Cardiac muscle cell (in vitro differentiated cells and primary cell): Measurements from ENCODE around the gene BOLA2B. TPM values are rescaled to one million over a fixed set of nuclear protein-coding genes. Genes with fewer than 3 reads are reported as not detected.

Experiments used
- DNase-seq, 2 donors: peaks; one replicate each; pipeline versions ENCODE4 v3.0.0 to v3.0.0-alpha.2; 2010 to 2017; ENCODE audit warnings: low read depth in 1 of 2, low spot score in 1 of 2
- H3K27ac ChIP-seq: fragments of 200-600 bp; sonication (generic); 2 replicates; pipeline ENCODE4 v1.5.1; 2016
- H3K27me3 ChIP-seq: fragments of 200-600 bp; sonication (generic); 2 replicates; pipeline ENCODE4 v1.6.0; 2016; ENCODE audit warnings: control low read depth
- H3K36me3 ChIP-seq: fragments of 200-600 bp; sonication (generic); 2 replicates; pipeline ENCODE4 v1.5.1; 2016; ENCODE audit warnings: control low read depth
- H3K4me1 ChIP-seq: fragments of 200-600 bp; sonication (generic); 2 replicates; pipeline ENCODE4 v1.8.1; 2017; ENCODE audit warnings: low read depth, mild to moderate bottlenecking, mixed run types
- H3K4me3 ChIP-seq: fragments of 200-600 bp; sonication (generic); 2 replicates; pipeline ENCODE4 v1.5.1; 2016; ENCODE audit warnings: mild to moderate bottlenecking
- H3K9me3 ChIP-seq: fragments of 200-600 bp; sonication (generic); 2 replicates; pipeline ENCODE4 v1.5.1; 2017; ENCODE audit warnings: low read depth, mild to moderate bottlenecking, control low read depth
- polyA plus RNA-seq: library from polyadenylated mRNA; unstranded; fragments of >200 nt; fragmentation: Nextera tagmentation; extraction: Ambion mirVana; gene quantifications from 2 replicates; pipeline ENCODE4 v1.2.1, GENCODE V29; 2016
- total RNA-seq: library from RNA; depleted of rRNA; stranded (reverse); fragments of >200 nt; gene quantifications from 2 replicates; pipeline ENCODE4 v1.2.3, GENCODE V29; 2016
- TF ChIP-seq, protein P1 (sequence below): IDR thresholded peaks from 2 replicates; pipeline ENCODE4 v1.5.1; 2012; ENCODE audit warnings: low read depth, mild to moderate bottlenecking, low read length

Gene BOLA2B
- total and polyA plus RNA-seq, 2 experiments from 2014 or later, result 146 to 254 TPM

DNA sequence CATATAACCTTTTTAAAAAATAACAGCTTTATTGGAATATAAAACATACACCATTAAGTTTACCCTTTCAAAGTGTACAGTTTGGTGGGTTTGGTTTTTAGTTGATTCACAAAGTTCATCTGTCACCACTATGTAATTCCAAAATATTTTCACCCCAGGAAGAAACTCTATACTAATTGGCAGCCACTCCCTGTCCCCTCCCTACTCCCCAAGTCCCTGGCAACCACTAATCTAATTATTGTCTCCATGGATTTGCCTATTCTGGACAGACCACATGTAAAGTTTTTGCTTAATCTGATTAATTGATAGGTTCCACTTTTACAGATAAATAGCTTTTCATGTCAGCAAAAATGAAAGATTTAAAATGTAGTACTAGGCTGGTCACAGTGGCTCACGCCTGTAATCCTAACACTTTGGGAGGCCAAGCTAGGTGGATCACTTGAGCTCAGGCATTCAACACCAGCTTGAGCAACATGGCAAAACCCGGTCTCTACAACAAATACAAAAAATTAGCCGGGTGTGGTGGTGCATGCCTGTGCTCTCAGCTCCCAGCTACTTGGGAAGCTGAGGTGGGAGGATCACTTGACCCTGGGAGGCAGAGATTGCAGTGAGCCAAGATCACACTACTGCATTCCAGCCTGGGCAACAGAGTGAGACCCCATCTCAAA, 45.5 kb downstream of the BOLA2B start:
- no peaks in the 10 kb centered on the region for H3K36me3 ChIP-seq
- H3K27ac ChIP-seq, result no peak overlapping the region
- H3K4me3 ChIP-seq, result no peak overlapping the region
- H3K4me1 ChIP-seq, result no peaks in the 10 kb centered on the region
- TF ChIP-seq, protein P1, sequence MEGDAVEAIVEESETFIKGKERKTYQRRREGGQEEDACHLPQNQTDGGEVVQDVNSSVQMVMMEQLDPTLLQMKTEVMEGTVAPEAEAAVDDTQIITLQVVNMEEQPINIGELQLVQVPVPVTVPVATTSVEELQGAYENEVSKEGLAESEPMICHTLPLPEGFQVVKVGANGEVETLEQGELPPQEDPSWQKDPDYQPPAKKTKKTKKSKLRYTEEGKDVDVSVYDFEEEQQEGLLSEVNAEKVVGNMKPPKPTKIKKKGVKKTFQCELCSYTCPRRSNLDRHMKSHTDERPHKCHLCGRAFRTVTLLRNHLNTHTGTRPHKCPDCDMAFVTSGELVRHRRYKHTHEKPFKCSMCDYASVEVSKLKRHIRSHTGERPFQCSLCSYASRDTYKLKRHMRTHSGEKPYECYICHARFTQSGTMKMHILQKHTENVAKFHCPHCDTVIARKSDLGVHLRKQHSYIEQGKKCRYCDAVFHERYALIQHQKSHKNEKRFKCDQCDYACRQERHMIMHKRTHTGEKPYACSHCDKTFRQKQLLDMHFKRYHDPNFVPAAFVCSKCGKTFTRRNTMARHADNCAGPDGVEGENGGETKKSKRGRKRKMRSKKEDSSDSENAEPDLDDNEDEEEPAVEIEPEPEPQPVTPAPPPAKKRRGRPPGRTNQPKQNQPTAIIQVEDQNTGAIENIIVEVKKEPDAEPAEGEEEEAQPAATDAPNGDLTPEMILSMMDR, result no peak
- DNase-seq, result no peak
- no peaks in the 10 kb centered on the region for H3K9me3 ChIP-seq
- no peaks in the 10 kb centered on the region for H3K27me3 ChIP-seq

DNA sequence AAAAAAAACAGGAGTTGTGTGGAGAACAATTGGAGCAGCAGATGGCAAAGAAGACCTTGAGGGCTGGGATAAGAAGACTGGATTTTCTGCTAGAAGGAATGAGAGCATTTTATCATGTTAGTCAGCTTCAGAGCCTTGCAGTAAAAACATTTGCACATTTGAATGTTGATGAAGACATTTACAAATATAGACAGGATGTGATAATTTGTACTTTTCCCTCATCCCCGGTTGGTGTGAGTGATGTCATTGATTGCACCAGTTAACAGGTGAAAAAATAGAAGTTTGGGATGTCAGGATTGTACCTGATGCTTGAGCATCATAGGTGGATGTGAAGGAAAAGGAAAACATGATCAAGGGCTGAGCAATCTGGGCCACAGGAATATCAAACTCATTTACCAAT, 47.8 kb downstream of the BOLA2B start:
- Histone ChIP-seq H3K27ac (no peak overlapping the region), H3K9me3 (no peaks in the 10 kb centered on the region), H3K4me1 (no peaks in the 10 kb centered on the region), H3K27me3 (no peaks in the 10 kb centered on the region), H3K4me3 (no peak overlapping the region), H3K36me3 (no peaks in the 10 kb centered on the region)
- TF ChIP-seq, protein P1, result no peak
- DNase-seq, result no peak

DNA sequence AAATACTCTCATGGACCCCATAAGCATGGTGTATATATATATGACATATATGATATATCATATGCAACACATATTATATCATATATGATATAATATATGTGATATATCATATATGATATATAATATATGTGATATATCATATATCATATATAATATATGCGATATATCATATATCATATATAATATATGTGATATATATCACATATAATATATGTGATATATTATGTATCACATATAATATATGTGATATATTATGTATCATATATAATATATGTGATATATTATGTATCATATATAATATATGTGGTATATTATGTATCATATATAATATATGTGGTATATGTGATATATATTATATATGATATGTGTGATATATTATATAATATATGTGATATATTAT, 48.5 kb downstream of the BOLA2B start:
- no peak for DNase-seq
- TF ChIP-seq, protein P1, result no peak
- no peaks in the 10 kb centered on the region for H3K36me3 ChIP-seq
- no peak overlapping the region for H3K27ac ChIP-seq
- no peaks in the 10 kb centered on the region for H3K4me1 ChIP-seq
- no peaks in the 10 kb centered on the region for H3K27me3 ChIP-seq
- H3K4me3 ChIP-seq, result no peak overlapping the region
- no peaks in the 10 kb centered on the region for H3K9me3 ChIP-seq

DNA sequence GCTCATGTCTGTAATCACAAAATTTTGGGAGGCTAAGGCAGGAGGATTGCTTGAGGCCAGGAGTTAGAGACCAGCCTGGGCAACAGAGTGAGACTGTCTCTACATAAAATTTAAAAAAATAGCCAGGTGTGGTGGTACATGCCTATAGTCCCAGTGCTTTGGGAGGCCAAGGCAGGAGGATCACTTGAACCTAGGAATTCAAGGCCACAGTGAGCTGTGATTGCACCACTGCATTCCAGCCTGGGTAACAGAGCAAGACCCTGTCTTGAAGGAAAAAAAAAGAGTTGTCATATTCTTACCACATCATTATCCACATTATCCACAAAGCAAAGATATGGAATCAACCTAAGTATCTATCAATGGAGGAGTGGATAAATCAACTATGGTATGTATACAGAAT, 49.4 kb downstream of the BOLA2B start:
- TF ChIP-seq, protein P1, result no peak
- no peaks in the 10 kb centered on the region for H3K27me3 ChIP-seq

DNA sequence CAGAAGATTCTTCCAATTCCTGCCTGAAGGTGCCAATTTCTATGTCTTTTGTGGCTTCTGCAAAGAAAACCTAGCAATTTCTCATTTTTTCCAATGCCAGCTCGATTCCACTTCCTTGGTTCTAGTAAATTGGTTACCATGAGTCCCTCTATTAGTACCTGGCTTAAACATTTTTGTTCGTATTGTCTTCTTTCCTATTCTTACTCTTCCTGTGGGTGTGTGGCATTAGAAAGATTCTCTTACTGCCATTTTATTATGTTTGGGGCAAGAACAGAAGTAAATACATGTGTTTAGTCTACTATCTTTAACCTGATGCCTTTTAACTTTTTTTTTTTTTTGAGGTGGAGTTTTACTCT, 50.1 kb downstream of the BOLA2B start:
- Histone ChIP-seq H3K36me3 (no peaks in the 10 kb centered on the region), H3K9me3 (no peaks in the 10 kb centered on the region), H3K27ac (no peak overlapping the region), H3K27me3 (no peaks in the 10 kb centered on the region), H3K4me3 (no peak overlapping the region), H3K4me1 (no peaks in the 10 kb centered on the region)
- TF ChIP-seq, protein P1, result no peak
- no peak for DNase-seq

More for the DNA sequence above, 49.4 kb downstream of the BOLA2B start:
- Histone ChIP-seq H3K4me3 (no peak overlapping the region), H3K9me3 (no peaks in the 10 kb centered on the region), H3K4me1 (no peaks in the 10 kb centered on the region), H3K27ac (no peak overlapping the region), H3K36me3 (no peaks in the 10 kb centered on the region)
- DNase-seq, result no peak

Other genes with a start within 250 kb of the BOLA2B start
- gene TMEM219, start 231.6 kb downstream of the BOLA2B start, total RNA-seq, result 73.7 and 110 TPM in 2 replicates
- gene TMEM219, start 231.6 kb downstream of the BOLA2B start, polyA plus RNA-seq, result 109 and 156 TPM in 2 replicates
- gene TAOK2, start 219.8 kb downstream of the BOLA2B start, total RNA-seq, result 69.4 and 70.9 TPM in 2 replicates
- 25.8 and 36.2 TPM in 2 replicates for gene TAOK2, start 219.8 kb downstream of the BOLA2B start, polyA plus RNA-seq
- 22.2 and 25.6 TPM in 2 replicates for gene HIRIP3, start 198.0 kb downstream of the BOLA2B start, total RNA-seq
- gene HIRIP3, start 198.0 kb downstream of the BOLA2B start, polyA plus RNA-seq, result 26.7 and 32.5 TPM in 2 replicates
- gene INO80E, start 197.4 kb downstream of the BOLA2B start, total RNA-seq, result 83.7 and 167 TPM in 2 replicates
- gene INO80E, start 197.4 kb downstream of the BOLA2B start, polyA plus RNA-seq, result 17.1 and 19.0 TPM in 2 replicates
- gene DOC2A, start 182.6 kb downstream of the BOLA2B start, total RNA-seq, result 1.6 and 7.2 TPM in 2 replicates
- gene DOC2A, start 182.6 kb downstream of the BOLA2B start, polyA plus RNA-seq, result 3.3 and 6.9 TPM in 2 replicates
- not detected in 2 replicates for gene C16orf92, start 170.5 kb downstream of the BOLA2B start, total RNA-seq
- not detected in 2 replicates for gene C16orf92, start 170.5 kb downstream of the BOLA2B start, polyA plus RNA-seq
- gene TLCD3B, start 162.4 kb downstream of the BOLA2B start, total RNA-seq, result 0.21 and 0.36 TPM in 2 replicates
- not detected in 2 replicates for gene TLCD3B, start 162.4 kb downstream of the BOLA2B start, polyA plus RNA-seq
- gene ALDOA, start 127.9 kb downstream of the BOLA2B start, total RNA-seq, result 3,852 and 5,767 TPM in 2 replicates
- gene ALDOA, start 127.9 kb downstream of the BOLA2B start, polyA plus RNA-seq, result 5,441 and 6,816 TPM in 2 replicates
- gene PPP4C, start 117.7 kb downstream of the BOLA2B start, total RNA-seq, result 94.3 and 134 TPM in 2 replicates
- 217 and 225 TPM in 2 replicates for gene PPP4C, start 117.7 kb downstream of the BOLA2B start, polyA plus RNA-seq
- 1.6 and 5.0 TPM in 2 replicates for gene TBX6, start 101.7 kb downstream of the BOLA2B start, total RNA-seq
- 2.2 and 8.9 TPM in 2 replicates for gene TBX6, start 101.7 kb downstream of the BOLA2B start, polyA plus RNA-seq
- gene YPEL3, start 97.5 kb downstream of the BOLA2B start, total RNA-seq, result 67.1 and 107 TPM in 2 replicates
- 115 and 143 TPM in 2 replicates for gene YPEL3, start 97.5 kb downstream of the BOLA2B start, polyA plus RNA-seq
- 1.7 and 2.0 TPM in 2 replicates for gene GDPD3, start 80.1 kb downstream of the BOLA2B start, total RNA-seq
- 0.72 and 0.96 TPM in 2 replicates for gene GDPD3, start 80.1 kb downstream of the BOLA2B start, polyA plus RNA-seq
- gene MAPK3, start 70.4 kb downstream of the BOLA2B start, total RNA-seq, result 57.2 and 70.2 TPM in 2 replicates
- 29.7 and 35.9 TPM in 2 replicates for gene MAPK3, start 70.4 kb downstream of the BOLA2B start, polyA plus RNA-seq
- gene CORO1A, start 10.1 kb downstream of the BOLA2B start, total RNA-seq, result 0.92 and 3.2 TPM in 2 replicates
- 2.0 and 3.4 TPM in 2 replicates for gene CORO1A, start 10.1 kb downstream of the BOLA2B start, polyA plus RNA-seq
- gene SLX1A, start 209 bp upstream of the BOLA2B start, total RNA-seq, result 61.6 and 76.1 TPM in 2 replicates
- gene SLX1A, start 209 bp upstream of the BOLA2B start, polyA plus RNA-seq, result 67.3 and 85.1 TPM in 2 replicates
- gene SULT1A3, start 5.6 kb upstream of the BOLA2B start, total RNA-seq, result 3.7 and 4.2 TPM in 2 replicates
- gene SULT1A3, start 5.6 kb upstream of the BOLA2B start, polyA plus RNA-seq, result 7.7 and 17.1 TPM in 2 replicates
- 0.07 and 3.2 TPM in 2 replicates for gene NPIPB13, start 54.8 kb upstream of the BOLA2B start, total RNA-seq
- gene NPIPB13, start 54.8 kb upstream of the BOLA2B start, polyA plus RNA-seq, result 4.1 and 5.3 TPM in 2 replicates
- gene CD2BP2, start 161.6 kb upstream of the BOLA2B start, total RNA-seq, result 56.7 and 63.1 TPM in 2 replicates
- gene CD2BP2, start 161.6 kb upstream of the BOLA2B start, polyA plus RNA-seq, result 47.2 TPM in 2 replicates
- gene TBC1D10B, start 176.8 kb upstream of the BOLA2B start, total RNA-seq, result 50.7 and 58.4 TPM in 2 replicates
- 39.9 and 51.3 TPM in 2 replicates for gene TBC1D10B, start 176.8 kb upstream of the BOLA2B start, polyA plus RNA-seq
- 1.5 TPM in 1 of 2 replicates, not detected in the other for gene MYL11, start 181.1 kb upstream of the BOLA2B start, total RNA-seq
- 0.69 and 5.5 TPM in 2 replicates for gene MYL11, start 181.1 kb upstream of the BOLA2B start, polyA plus RNA-seq
- 0.92 and 0.95 TPM in 2 replicates for gene SEPTIN1, start 188.9 kb upstream of the BOLA2B start, total RNA-seq
- gene SEPTIN1, start 188.9 kb upstream of the BOLA2B start, polyA plus RNA-seq, result 8.7 and 11.9 TPM in 2 replicates
- 29.5 and 32.3 TPM in 2 replicates for gene ZNF48, start 201.8 kb upstream of the BOLA2B start, total RNA-seq
- gene ZNF48, start 201.8 kb upstream of the BOLA2B start, polyA plus RNA-seq, result 12.5 and 20.8 TPM in 2 replicates
- gene ZNF771, start 213.9 kb upstream of the BOLA2B start, total RNA-seq, result 29.1 and 31.5 TPM in 2 replicates
- 26.5 and 36.1 TPM in 2 replicates for gene ZNF771, start 213.9 kb upstream of the BOLA2B start, polyA plus RNA-seq
- 43.0 and 46.3 TPM in 2 replicates for gene DCTPP1, start 236.4 kb upstream of the BOLA2B start, total RNA-seq
- 77.0 and 85.2 TPM in 2 replicates for gene DCTPP1, start 236.4 kb upstream of the BOLA2B start, polyA plus RNA-seq